DOHH2 (cell line): ENCODE results near the gene NAV2.

Experiments
- EZH2phosphoT487 ChIP-seq: fragments of 200-600 bp; sonication (generic); IDR thresholded peaks from 2 replicates; pipeline ENCODE4 v1.6.1; 2017; ENCODE audit warnings: borderline replicate concordance, mild to moderate bottlenecking, antibody characterized with exemption, low read length, moderate library complexity, mixed read lengths
- TF ChIP-seq, protein P1 (sequence below): fragments of 200-600 bp; sonication (generic); IDR thresholded peaks from one replicate; pipeline ENCODE4 v1.5.1; 2014; ENCODE audit warnings: antibody characterized with exemption, mild to moderate bottlenecking, low read depth, low read length; ENCODE audit not compliant: poor library complexity, severe bottlenecking

DNA sequence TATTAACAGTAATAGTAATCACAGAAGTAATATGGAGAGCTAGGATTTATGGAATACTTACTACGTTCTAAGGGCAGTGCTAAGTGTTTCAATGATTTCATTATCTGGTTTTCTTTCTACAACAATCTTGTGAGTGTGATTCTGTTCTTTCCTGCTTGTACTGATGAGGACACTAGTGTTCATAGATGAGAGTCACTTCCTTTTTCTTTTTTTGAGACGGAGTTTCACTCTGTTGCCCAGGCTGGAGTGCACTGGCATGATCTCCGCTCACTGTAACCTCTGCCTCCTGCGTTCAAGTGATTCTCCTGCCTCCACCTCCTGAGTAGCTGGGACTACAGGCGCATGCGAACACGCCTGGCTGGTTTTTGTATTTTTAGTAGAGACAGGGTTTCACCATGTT is 366.2 kb downstream of the NAV2 start:
- TF ChIP-seq EZH2phosphoT487, result no peak
- TF ChIP-seq, protein P1, sequence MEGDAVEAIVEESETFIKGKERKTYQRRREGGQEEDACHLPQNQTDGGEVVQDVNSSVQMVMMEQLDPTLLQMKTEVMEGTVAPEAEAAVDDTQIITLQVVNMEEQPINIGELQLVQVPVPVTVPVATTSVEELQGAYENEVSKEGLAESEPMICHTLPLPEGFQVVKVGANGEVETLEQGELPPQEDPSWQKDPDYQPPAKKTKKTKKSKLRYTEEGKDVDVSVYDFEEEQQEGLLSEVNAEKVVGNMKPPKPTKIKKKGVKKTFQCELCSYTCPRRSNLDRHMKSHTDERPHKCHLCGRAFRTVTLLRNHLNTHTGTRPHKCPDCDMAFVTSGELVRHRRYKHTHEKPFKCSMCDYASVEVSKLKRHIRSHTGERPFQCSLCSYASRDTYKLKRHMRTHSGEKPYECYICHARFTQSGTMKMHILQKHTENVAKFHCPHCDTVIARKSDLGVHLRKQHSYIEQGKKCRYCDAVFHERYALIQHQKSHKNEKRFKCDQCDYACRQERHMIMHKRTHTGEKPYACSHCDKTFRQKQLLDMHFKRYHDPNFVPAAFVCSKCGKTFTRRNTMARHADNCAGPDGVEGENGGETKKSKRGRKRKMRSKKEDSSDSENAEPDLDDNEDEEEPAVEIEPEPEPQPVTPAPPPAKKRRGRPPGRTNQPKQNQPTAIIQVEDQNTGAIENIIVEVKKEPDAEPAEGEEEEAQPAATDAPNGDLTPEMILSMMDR, result no peak
